Neuronal stem cell (in vitro differentiated cells): ENCODE measurements around the gene SMARCC1.
"Not testable (repeated sequence)": the region's sequence is repeated elsewhere in the genome, so short reads cannot be mapped to it uniquely, and the experiment has no call there.

Experiments
- DNase-seq: peaks from one replicate; pipeline ENCODE4 v3.0.0-alpha.2; 2013; ENCODE audit warnings: low spot score
- H2AFZ ChIP-seq: one replicate; pipeline ENCODE4 v1.6.1; 2013; ENCODE audit warnings: mild to moderate bottlenecking, low read length, inconsistent platforms
- H2AK5ac ChIP-seq: 2 replicates; pipeline ENCODE4 v1.6.1; 2013; ENCODE audit warnings: low read depth, mild to moderate bottlenecking, inconsistent platforms, low read length, moderate library complexity, mixed read lengths
- H2BK120ac ChIP-seq: 2 replicates; pipeline ENCODE4 v1.6.1; 2013; ENCODE audit warnings: low read depth, mild to moderate bottlenecking, inconsistent platforms, low read length, moderate library complexity, mixed read lengths
- H2BK12ac ChIP-seq: one replicate; pipeline ENCODE4 v1.6.1; 2013; ENCODE audit warnings: low read length, inconsistent platforms
- H2BK15ac ChIP-seq: 2 replicates; pipeline ENCODE4 v1.6.1; 2013; ENCODE audit warnings: mild to moderate bottlenecking, low read length, inconsistent platforms, mixed read lengths
- H2BK5ac ChIP-seq: one replicate; pipeline ENCODE4 v1.6.1; 2013; ENCODE audit warnings: inconsistent platforms, mild to moderate bottlenecking, low read length, moderate library complexity
- H3K14ac ChIP-seq: one replicate; pipeline ENCODE4 v1.6.1; 2013; ENCODE audit warnings: low read length, inconsistent platforms
- H3K18ac ChIP-seq: 2 replicates; pipeline ENCODE4 v1.6.1; 2013; ENCODE audit warnings: low read length, inconsistent platforms
- H3K23ac ChIP-seq: 2 replicates; pipeline ENCODE4 v1.6.1; 2013; ENCODE audit warnings: low read depth, mild to moderate bottlenecking, mixed read lengths, low read length, inconsistent platforms; ENCODE audit not compliant: poor library complexity
- H3K27ac ChIP-seq: replicated peaks from 3 replicates; pipeline ENCODE4 v1.5.1; 2013; ENCODE audit warnings: low read length, inconsistent platforms
- H3K27me3 ChIP-seq, 3 experiments: 2 replicates each; pipeline ENCODE4 v1.6.1; 2013; ENCODE audit warnings: low read length in 3 of 3, mild to moderate bottlenecking in 2 of 3, inconsistent platforms in 1 of 3, low read depth in 1 of 3, mixed read lengths in 1 of 3, moderate library complexity in 1 of 3; ENCODE audit not compliant: control insufficient read depth in 3 of 3, insufficient read depth in 3 of 3
- H3K36me3 ChIP-seq, 2 donors: replicated peaks in 1 of 2; 2 replicates each; pipeline ENCODE4 v1.6.1; 2013; ENCODE audit warnings: low read length in 2 of 2; ENCODE audit not compliant: control insufficient read depth in 2 of 2, insufficient read depth in 2 of 2
- H3K4ac ChIP-seq: 2 replicates; pipeline ENCODE4 v1.6.1; 2013; ENCODE audit warnings: inconsistent platforms, mild to moderate bottlenecking, low read length, moderate library complexity
- H3K4me1 ChIP-seq, 2 donors: 1 replicate in 1 of 2; 2 replicates in 1 of 2; pipeline ENCODE4 v1.6.1; 2013; ENCODE audit warnings: low read length in 2 of 2, low read depth in 1 of 2; ENCODE audit not compliant: control insufficient read depth in 2 of 2, insufficient read depth in 1 of 2
- H3K4me2 ChIP-seq: one replicate; pipeline ENCODE4 v1.6.1; 2013; ENCODE audit warnings: mild to moderate bottlenecking, low read length, inconsistent platforms; ENCODE audit not compliant: insufficient read depth, poor library complexity, severe bottlenecking
- H3K4me3 ChIP-seq, 2 donors: 2 replicates each; pipeline ENCODE4 v1.5.1; 2013; ENCODE audit warnings: low read length in 2 of 2, mild to moderate bottlenecking in 2 of 2, inconsistent platforms in 1 of 2, moderate library complexity in 1 of 2
- H3K79me1 ChIP-seq: one replicate; pipeline ENCODE4 v1.6.1; 2013; ENCODE audit warnings: low read depth, mild to moderate bottlenecking, inconsistent platforms, low read length, moderate library complexity
- H3K9ac ChIP-seq: one replicate; pipeline ENCODE4 v1.6.1; 2013; ENCODE audit warnings: mild to moderate bottlenecking, low read depth, low read length, inconsistent platforms; ENCODE audit not compliant: poor library complexity
- H3K9me3 ChIP-seq, 2 donors: replicated peaks in 1 of 2; 2 replicates each; pipeline versions ENCODE3 to v1.6.1; 2013; ENCODE audit warnings: low read length in 2 of 2, mild to moderate bottlenecking in 2 of 2, inconsistent platforms in 1 of 2, low read depth in 1 of 2, mixed read lengths in 1 of 2, moderate library complexity in 1 of 2; ENCODE audit not compliant: control insufficient read depth in 2 of 2, insufficient read depth in 1 of 2
- H4K8ac ChIP-seq: one replicate; pipeline ENCODE4 v1.6.1; 2013; ENCODE audit warnings: low read depth, mild to moderate bottlenecking, inconsistent platforms, low read length, moderate library complexity
- H4K91ac ChIP-seq: one replicate; pipeline ENCODE4 v1.6.1; 2013; ENCODE audit warnings: low read length, low read depth, mild to moderate bottlenecking, inconsistent platforms; ENCODE audit not compliant: poor library complexity
- WGBS, 2 donors: extraction: QIAGEN DNeasy Blood & Tissue Kit; methylation state at CpG; one replicate each; pipeline ENCODE4 v1.1.7; 2013; ENCODE audit warnings: missing lambda C conversion rate in 2 of 2, mixed read lengths in 1 of 2; ENCODE audit not compliant: insufficient read length in 2 of 2, insufficient replicate concordance in 1 of 2; ENCODE audit errors: extremely low coverage in 2 of 2; 5-methylcytosine and 5-hydroxymethylcytosine counted together

SMARCC1 gene

GRCh38 chr3:47746264-47746663, 35.4 kb downstream of the SMARCC1 start:
- no peak overlapping the region for H3K4ac ChIP-seq
- H2BK5ac ChIP-seq = no peak overlapping the region
- H2BK12ac ChIP-seq = no peak overlapping the region
- no peak overlapping the region for H3K23ac ChIP-seq
- no CpG with 5 or more reads among the region's 3 CpGs for WGBS, 2 donors
- H3K18ac ChIP-seq = no peak overlapping the region
- H3K79me1 ChIP-seq = peaks cover 5% of the 10 kb centered on the region
- H4K91ac ChIP-seq = no peak overlapping the region
- H3K9ac ChIP-seq = no peak overlapping the region
- H4K8ac ChIP-seq = no peak overlapping the region
- H2BK15ac ChIP-seq = no peak overlapping the region
- H3K14ac ChIP-seq = no peak overlapping the region
- no peak for DNase-seq
- H2AK5ac ChIP-seq = no peak overlapping the region
- H3K4me1 ChIP-seq = no peaks in the 10 kb centered on the region
- H3K27ac ChIP-seq = no peak overlapping the region
- no peak overlapping the region for H2AFZ ChIP-seq
- H2BK120ac ChIP-seq = no peak overlapping the region
- H3K4me2 ChIP-seq = no peak overlapping the region
- H3K36me3 ChIP-seq = peaks cover 17 to 99% of the 10 kb centered on the region in 2 donors
- H3K27me3 ChIP-seq = no peaks in the 10 kb centered on the region
- H3K4me3 ChIP-seq = no peak overlapping the region
- H3K9me3 ChIP-seq = no peaks in the 10 kb centered on the region

- Histone ChIP-seq H2BK120ac (no peak overlapping the region), H3K9ac (no peak overlapping the region), H3K18ac (no peak overlapping the region), H2AK5ac (no peak overlapping the region), H3K4ac (no peak overlapping the region), H3K79me1 (peaks cover 10% of the 10 kb centered on the region), H2BK15ac (no peak overlapping the region), H3K9me3 (no peaks in the 10 kb centered on the region), H3K4me1 (no peaks in the 10 kb centered on the region), H2BK12ac (no peak overlapping the region), H3K36me3 (peaks cover 17 to 99% of the 10 kb centered on the region in 2 donors), H4K91ac (no peak overlapping the region), H3K27me3 (no peaks in the 10 kb centered on the region), H3K23ac (no peak overlapping the region), H3K14ac (no peak overlapping the region), H3K4me2 (no peak overlapping the region), H3K27ac (no peak overlapping the region), H4K8ac (no peak overlapping the region), H3K4me3 (no peak overlapping the region), H2AFZ (no peak overlapping the region), H2BK5ac (no peak overlapping the region)
- no CpG with 5 or more reads among the region's 5 CpGs for WGBS, 2 donors
- DNase-seq = no peak
These were observed 37.8 kb downstream of the SMARCC1 start for GRCh38 chr3:47743855-47744254.

- H3K4me3 ChIP-seq, H3K4ac ChIP-seq, H4K91ac ChIP-seq, H3K9me3 ChIP-seq, H2AK5ac ChIP-seq, H3K4me1 ChIP-seq, H2BK15ac ChIP-seq, DNase-seq, H3K27me3 ChIP-seq, H2AFZ ChIP-seq, H3K14ac ChIP-seq, H2BK5ac ChIP-seq, H3K9ac ChIP-seq, H3K79me1 ChIP-seq, H4K8ac ChIP-seq, H3K18ac ChIP-seq, H2BK12ac ChIP-seq, H2BK120ac ChIP-seq, H3K23ac ChIP-seq, H3K4me2 ChIP-seq, H3K27ac ChIP-seq: not testable (repeated sequence)
- H3K36me3 ChIP-seq = peaks cover 17 to 99% of the 10 kb centered on the region in 2 donors
- WGBS, 2 donors = no CpG with 5 or more reads among the region's 6 CpGs
These were observed 38.3 kb downstream of the SMARCC1 start for GRCh38 chr3:47743352-47743751.

GRCh38 chr3:47741925-47742324, 39.8 kb downstream of the SMARCC1 start:
- H3K18ac ChIP-seq = no peak overlapping the region
- no peaks in the 10 kb centered on the region for H3K9me3 ChIP-seq
- WGBS, 2 donors = no CpG with 5 or more reads among the region's 2 CpGs
- no peak overlapping the region for H3K4ac ChIP-seq
- H2AFZ ChIP-seq = no peak overlapping the region
- H3K4me3 ChIP-seq = no peak overlapping the region
- DNase-seq = no peak
- peaks cover 7% of the 10 kb centered on the region for H3K79me1 ChIP-seq
- no peaks in the 10 kb centered on the region for H3K27me3 ChIP-seq
- H3K4me1 ChIP-seq = no peaks in the 10 kb centered on the region
- H3K14ac ChIP-seq = no peak overlapping the region
- no peak overlapping the region for H4K8ac ChIP-seq
- no peak overlapping the region for H2BK5ac ChIP-seq
- H3K36me3 ChIP-seq = peaks cover 17 to 99% of the 10 kb centered on the region in 2 donors
- H2BK12ac ChIP-seq = no peak overlapping the region
- H3K9ac ChIP-seq = no peak overlapping the region
- no peak overlapping the region for H2BK120ac ChIP-seq
- no peak overlapping the region for H3K4me2 ChIP-seq
- no peak overlapping the region for H2AK5ac ChIP-seq
- H4K91ac ChIP-seq = no peak overlapping the region
- H3K23ac ChIP-seq = no peak overlapping the region
- no peak overlapping the region for H2BK15ac ChIP-seq
- no peak overlapping the region for H3K27ac ChIP-seq
